ENCODE measurements around the gene STK40. TPM values are rescaled to one million over a fixed set of nuclear protein-coding genes. Genes with fewer than 3 reads are reported as not detected.
A peak's percentile ranks its signal among the peaks of the same experiment; 100 is the strongest.

STK40 gene
- total RNA-seq, 2 donors from 2014 or later, result 60.3 to 61.5 TPM

- ATAC-seq (ENCODE audit: insufficient number of reproducible peaks, low FRiP score, low read depth) (no peak), DNase-seq (ENCODE audit: low spot score) (no peak)
- Histone ChIP-seq H3K9me3 (no peaks in the 10 kb centered on the region), H3K27ac (no peak overlapping the region), H3K4me1 (ENCODE audit: control insufficient read depth in 1 of 2, low read depth in 2 of 2) (peaks cover 0 to 5% of the 10 kb centered on the region in 2 donors), H3K4me3 (no peak overlapping the region), H3K36me3 (no peaks in the 10 kb centered on the region), H3K27me3 (replicated peaks; ENCODE audit: insufficient read depth) (no peaks in the 10 kb centered on the region)
- TF ChIP-seq, protein P1, sequence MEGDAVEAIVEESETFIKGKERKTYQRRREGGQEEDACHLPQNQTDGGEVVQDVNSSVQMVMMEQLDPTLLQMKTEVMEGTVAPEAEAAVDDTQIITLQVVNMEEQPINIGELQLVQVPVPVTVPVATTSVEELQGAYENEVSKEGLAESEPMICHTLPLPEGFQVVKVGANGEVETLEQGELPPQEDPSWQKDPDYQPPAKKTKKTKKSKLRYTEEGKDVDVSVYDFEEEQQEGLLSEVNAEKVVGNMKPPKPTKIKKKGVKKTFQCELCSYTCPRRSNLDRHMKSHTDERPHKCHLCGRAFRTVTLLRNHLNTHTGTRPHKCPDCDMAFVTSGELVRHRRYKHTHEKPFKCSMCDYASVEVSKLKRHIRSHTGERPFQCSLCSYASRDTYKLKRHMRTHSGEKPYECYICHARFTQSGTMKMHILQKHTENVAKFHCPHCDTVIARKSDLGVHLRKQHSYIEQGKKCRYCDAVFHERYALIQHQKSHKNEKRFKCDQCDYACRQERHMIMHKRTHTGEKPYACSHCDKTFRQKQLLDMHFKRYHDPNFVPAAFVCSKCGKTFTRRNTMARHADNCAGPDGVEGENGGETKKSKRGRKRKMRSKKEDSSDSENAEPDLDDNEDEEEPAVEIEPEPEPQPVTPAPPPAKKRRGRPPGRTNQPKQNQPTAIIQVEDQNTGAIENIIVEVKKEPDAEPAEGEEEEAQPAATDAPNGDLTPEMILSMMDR (IDR thresholded peaks at IDR 0.05), result no peak
Measured at GRCh38 chr1:36402504-36402890, 16.8 kb upstream of the STK40 start.

DNA sequence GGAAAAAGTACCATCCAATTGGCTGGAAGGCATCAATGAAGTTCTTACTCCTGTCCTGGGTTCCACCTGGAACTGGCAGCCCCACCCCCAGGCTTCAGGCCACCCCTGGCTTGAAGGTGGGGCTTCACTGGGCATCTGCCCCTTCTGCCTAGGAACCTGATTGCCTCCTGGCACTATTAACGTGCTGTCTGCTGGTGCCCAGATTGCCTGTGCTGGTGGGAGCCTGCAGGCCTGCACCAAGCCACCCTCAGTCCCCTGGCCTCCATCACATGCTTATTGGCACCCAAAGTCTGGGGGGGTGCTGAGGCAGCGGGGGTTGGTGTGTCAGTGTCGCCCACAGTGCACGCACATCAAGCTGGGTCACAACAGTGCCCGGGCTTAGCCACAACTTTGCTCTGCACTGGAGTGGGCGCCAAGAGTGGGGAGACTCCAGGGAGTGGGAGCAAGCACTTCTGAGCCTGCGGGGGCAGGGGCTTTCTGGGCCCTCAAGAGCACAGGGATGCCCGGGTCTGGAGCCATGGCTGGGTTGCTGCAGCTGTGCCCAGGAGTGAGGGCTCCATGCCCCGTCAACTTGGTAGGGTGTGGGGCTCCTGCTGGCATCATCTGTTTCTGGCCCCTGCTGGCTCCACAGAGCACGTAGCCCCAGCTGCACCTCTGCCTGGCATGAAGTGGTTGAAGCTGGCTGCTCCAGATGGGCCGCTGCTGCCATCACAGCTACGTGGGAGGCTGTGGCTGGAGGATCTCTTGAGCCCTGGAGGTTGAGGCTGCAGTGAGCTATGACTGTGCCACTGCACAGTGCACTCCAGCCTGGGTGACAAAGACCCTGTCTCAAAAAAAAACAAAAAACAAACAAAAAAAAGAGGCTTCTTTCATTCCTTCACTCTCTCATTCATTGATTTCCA lies 16.1 kb upstream of the STK40 start:
- Histone ChIP-seq H3K27ac (peak overlapping the region in 1 of 2 donors; percentile 64), H3K36me3 (no peaks in the 10 kb centered on the region), H3K27me3 (replicated peaks; ENCODE audit: insufficient read depth) (no peaks in the 10 kb centered on the region), H3K9me3 (no peaks in the 10 kb centered on the region), H3K4me3 (peak overlapping the region; percentile 67), H3K4me1 (ENCODE audit: control insufficient read depth in 1 of 2, low read depth in 2 of 2) (peaks cover under 1 to 8% of the 10 kb centered on the region in 2 donors)
- DNase-seq (ENCODE audit: low spot score), result no peak
- no peak for ATAC-seq (ENCODE audit: insufficient number of reproducible peaks, low FRiP score, low read depth)
- TF ChIP-seq, protein P1 (IDR thresholded peaks at IDR 0.05), result no peak

- H3K4me1 ChIP-seq (ENCODE audit: control insufficient read depth in 1 of 2, low read depth in 2 of 2), result peaks cover 8 to 16% of the 10 kb centered on the region in 2 donors
- peak overlapping the region; percentile 67 for H3K4me3 ChIP-seq
- no peak for ATAC-seq (ENCODE audit: insufficient number of reproducible peaks, low FRiP score, low read depth)
- H3K9me3 ChIP-seq, result no peaks in the 10 kb centered on the region
- H3K36me3 ChIP-seq, result no peaks in the 10 kb centered on the region
- H3K27me3 ChIP-seq (replicated peaks; ENCODE audit: insufficient read depth), result no peaks in the 10 kb centered on the region
- TF ChIP-seq, protein P1 (IDR thresholded peaks at IDR 0.05), result no peak
- DNase-seq (ENCODE audit: low spot score), result peak; percentile 46
- peak overlapping the region; percentile 57 to 64 for H3K27ac ChIP-seq
Measured at GRCh38 chr1:36400825-36401601, 15.3 kb upstream of the STK40 start.

DNA sequence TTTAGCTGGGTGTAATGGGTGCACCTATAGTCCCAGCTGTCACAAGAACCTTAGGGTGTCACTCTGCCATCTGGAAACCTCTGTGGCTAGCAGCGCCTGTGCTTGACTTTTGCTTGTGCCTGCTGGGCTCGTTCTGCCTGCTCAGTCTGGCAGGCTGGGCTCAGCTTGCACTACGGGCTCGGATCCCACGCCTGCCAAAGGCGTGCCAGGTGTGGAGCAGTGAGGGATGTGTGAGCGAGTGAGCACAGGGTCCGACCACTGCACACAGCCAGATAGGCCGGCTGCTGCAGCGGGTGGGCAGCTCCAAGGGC lies 14.7 kb upstream of the STK40 start:
- DNase-seq (ENCODE audit: low spot score) (no peak), ATAC-seq (ENCODE audit: insufficient number of reproducible peaks, low FRiP score, low read depth) (no peak)
- Histone ChIP-seq H3K27me3 (replicated peaks; ENCODE audit: insufficient read depth) (no peaks in the 10 kb centered on the region), H3K4me1 (ENCODE audit: control insufficient read depth in 1 of 2, low read depth in 2 of 2) (peaks cover 8 to 22% of the 10 kb centered on the region in 2 donors), H3K36me3 (no peaks in the 10 kb centered on the region), H3K27ac (no peak overlapping the region), H3K9me3 (no peaks in the 10 kb centered on the region), H3K4me3 (peak overlapping the region; percentile 29)
- TF ChIP-seq, protein P1 (IDR thresholded peaks at IDR 0.05), result no peak

GRCh38 chr1:36398370-36398977 lies 12.8 kb upstream of the STK40 start:
- TF ChIP-seq, protein P1 (IDR thresholded peaks at IDR 0.05), result no peak
- no peak for ATAC-seq (ENCODE audit: insufficient number of reproducible peaks, low FRiP score, low read depth)
- no peak overlapping the region for H3K4me3 ChIP-seq
- H3K27ac ChIP-seq, result peak overlapping the region in 1 of 2 donors; percentile 84
- peaks cover 7% of the 10 kb centered on the region for H3K36me3 ChIP-seq
- H3K4me1 ChIP-seq (ENCODE audit: control insufficient read depth in 1 of 2, low read depth in 2 of 2), result peaks cover 8 to 22% of the 10 kb centered on the region in 2 donors
- no peaks in the 10 kb centered on the region for H3K27me3 ChIP-seq (replicated peaks; ENCODE audit: insufficient read depth)
- H3K9me3 ChIP-seq, result no peaks in the 10 kb centered on the region
- DNase-seq (ENCODE audit: low spot score), result no peak

All from thoracic aorta (tissue), 2 donors.